ENCODE data around the gene CHKB.

CHKB gene

DNA sequence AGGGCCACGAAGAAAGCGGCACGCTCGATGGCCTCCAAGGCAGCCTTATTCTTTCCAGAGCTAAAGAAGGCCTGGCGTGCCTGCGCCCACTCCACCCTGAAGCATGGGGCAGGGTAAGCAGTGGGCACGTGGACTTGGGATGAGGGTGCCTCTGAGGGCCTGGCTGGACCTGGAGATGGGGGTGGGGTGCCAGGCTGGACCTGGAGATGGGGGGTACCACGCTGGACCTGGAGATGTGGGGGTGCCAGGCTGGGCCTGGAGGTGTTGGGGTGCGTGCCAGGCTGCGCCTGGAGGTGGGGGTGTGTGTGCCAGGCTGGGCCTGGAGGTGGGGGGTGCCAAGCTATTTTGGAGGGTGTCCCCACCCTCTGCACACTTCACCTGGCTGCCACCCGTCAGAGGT lies 9.7 kb downstream of the CHKB start:
- no peak for DNase-seq

DNA sequence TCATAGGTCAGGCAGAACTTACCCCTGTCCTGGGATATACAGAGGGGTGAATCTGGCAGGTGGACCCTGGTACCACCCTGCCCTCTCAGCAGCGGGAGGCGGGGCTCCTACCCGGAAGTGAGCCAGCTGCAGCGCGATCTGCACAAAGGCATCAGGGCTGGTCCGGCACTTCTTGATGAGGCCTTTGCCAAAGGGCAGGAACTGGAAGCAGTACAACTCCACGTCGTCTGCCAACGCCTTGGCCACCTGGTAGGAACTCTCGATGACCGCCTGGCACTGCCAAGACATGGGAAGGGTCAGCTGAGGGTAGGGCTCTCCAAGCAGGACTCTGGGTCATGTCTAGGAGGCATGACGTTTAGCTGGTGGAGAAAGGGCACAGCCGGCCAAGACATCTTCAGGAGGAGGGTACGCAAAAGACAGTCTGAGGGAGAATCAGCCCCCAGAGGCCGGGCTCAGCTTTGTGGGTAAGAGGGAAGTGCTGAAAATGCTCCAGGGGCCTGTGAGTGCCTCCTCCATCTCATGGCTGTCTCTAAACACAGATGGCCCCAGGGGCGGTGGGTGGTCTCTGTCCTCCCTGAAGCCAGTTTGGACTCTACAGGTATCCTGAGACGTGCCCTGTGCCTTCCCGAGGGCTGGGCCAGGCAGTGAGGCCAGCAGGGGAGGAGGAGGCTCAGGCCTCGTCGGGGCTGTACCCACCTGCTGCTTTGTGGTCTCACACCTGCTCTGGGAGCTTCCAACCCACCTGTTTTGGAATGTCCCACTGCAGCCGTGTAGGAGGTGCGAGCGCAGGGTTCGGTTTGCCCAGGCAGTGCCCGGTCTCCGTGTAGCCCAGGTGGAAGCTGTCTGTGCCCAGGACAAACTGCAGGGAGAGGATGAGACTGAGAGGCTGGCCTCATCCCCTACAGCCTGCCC lies 11.1 kb downstream of the CHKB start:
- DNase-seq: no peak

GRCh38 chr22:50570861-50571260 lies 11.8 kb downstream of the CHKB start:
- no peak for DNase-seq

- DNase-seq: no peak
These were observed 12.6 kb downstream of the CHKB start for GRCh38 chr22:50569896-50570535.

GRCh38 chr22:50569041-50569459 lies 13.6 kb downstream of the CHKB start:
- no peak for DNase-seq

DNA sequence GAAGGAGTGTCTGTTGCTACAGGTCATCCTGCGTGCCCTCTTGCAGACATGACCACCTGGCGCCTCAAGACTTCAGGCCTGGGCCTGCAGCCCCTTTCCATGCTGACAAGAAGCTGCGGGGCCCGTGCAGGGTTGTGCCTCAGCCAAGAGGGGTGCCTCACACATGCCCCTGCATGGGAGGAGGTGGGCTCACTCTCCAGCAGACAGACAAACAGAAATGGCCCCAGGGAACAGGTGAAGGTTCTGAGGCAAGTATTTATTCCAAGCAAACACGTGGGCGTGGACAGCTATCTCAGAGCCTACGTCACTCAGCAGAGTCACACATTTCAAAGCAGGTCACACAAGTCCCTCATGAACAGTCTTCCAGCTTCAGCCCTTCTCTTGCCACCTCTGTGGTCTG lies 14.0 kb downstream of the CHKB start:
- no peak for DNase-seq

- DNase-seq: no peak
These were observed 14.9 kb downstream of the CHKB start for GRCh38 chr22:50567721-50568252.

DNA sequence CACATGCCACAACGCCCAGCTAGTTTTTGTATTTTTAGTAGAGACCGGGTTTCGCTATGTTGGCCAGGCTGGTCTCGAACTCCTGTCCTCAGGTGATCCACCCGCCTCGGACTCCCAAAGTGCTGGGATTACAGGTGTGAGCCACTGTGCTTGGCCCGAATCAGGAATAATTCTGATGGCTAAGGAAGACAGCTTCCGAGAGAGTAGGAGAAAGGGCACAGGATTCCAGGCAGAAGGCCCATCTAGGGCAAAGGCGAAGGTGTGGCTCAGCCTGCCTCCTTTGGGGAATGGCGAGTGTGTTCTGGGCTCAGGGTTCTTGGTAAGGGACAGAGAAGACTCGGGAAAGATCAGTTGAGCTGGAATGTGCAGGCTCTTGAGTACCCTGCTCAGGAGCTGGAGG lies 18.4 kb downstream of the CHKB start:
- DNase-seq: no peak

DNA sequence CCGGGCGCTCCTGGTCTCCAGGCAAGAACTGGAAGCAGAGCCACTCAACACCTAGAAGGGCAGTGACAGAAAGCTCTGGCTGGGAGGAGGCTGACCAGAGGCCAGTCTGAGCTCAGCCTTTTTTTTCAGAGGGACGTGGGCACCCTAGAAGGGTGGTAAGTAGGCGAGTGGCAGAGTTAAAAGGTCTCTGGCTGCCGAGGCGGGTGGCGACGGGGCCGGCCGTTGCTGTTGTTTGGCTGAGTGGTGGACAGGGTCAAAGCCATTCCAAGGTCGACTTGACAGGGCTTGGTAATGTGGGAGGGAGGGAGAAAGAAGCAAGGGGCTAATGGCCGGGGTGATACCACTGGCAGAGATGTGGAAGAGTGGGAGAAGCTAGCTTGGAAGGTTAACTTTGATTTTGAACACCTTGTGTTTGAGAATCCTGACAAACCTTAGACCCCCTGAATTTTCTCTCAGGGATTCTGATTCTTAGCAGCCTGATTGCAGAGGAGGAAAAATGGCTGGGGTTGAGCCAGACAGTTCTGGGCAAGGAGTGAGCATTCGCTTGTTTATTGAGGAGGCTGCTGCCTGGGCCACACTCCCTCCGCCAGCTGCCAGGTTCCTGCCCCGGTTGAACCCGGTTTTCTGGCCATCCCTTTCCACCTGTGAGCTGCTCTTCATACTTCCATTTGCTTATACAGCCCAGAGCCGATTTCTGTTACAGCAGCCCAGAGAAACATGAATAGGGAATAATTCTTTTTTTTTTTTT lies 19.1 kb downstream of the CHKB start:
- DNase-seq: no peak

- DNase-seq: peak; percentile 93 to 98 (median 95)
These were observed 19.9 kb downstream of the CHKB start, which contains the start of gene SYCE3 for GRCh38 chr22:50562523-50563412. TSS of gene SYCE3 (minus strand) at chr22:50562919. CDS start at chr22:50556405, 6,514 bp downstream.

GRCh38 chr22:50561401-50562358 lies 21.0 kb downstream of the CHKB start:
- DNase-seq: no peak

- DNase-seq: no peak
These were observed 22.6 kb downstream of the CHKB start for GRCh38 chr22:50560034-50560433.

GRCh38 chr22:50556703-50557102 lies 25.9 kb downstream of the CHKB start:
- no peak for DNase-seq

DNA sequence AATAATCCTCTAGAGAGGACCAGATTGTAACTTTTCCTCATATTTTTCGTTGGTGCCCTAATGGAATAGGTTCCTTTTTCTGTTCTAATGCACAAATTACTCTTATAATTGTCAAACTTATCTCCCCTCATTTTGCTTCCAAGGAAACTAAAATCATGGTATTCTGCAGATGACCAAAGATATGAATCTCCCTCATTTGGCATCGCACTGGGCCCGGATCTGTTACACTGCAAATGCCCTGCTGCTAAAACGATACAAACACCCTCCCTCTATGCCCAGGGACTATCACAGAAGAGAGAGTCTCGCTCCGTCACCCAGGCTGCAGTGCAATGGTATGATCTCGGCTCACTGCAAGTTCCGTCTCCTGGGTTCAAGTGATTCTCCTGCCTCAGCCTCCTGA lies 29.3 kb downstream of the CHKB start:
- no peak for DNase-seq

GRCh38 chr22:50551160-50551752 lies 31.4 kb downstream of the CHKB start:
- DNase-seq: no peak

- no peak for DNase-seq
These were observed 32.3 kb downstream of the CHKB start for GRCh38 chr22:50550395-50550794.

- DNase-seq: no peak
These were observed 33.5 kb downstream of the CHKB start for GRCh38 chr22:50548921-50549790.

GRCh38 chr22:50548040-50548920 lies 34.4 kb downstream of the CHKB start:
- peak in 3 of 5 experiments; percentile 47 to 72 (median 47) for DNase-seq

Data from T-helper 2 cell (primary cell).